Thyroid gland (tissue), 4 donors: Measurements from ENCODE around the gene CMTM1. TPM values are rescaled to one million over a fixed set of nuclear protein-coding genes. Genes with fewer than 3 reads are reported as not detected.

Source experiments
- DNase-seq, 2 donors: peaks; one replicate each; pipeline ENCODE4 v3.0.0-alpha.2; 2019
- H3K27ac ChIP-seq, 3 donors: fragments of 200-600 bp; sonication (generic); 1 replicate in 2 of 3; 2 replicates in 1 of 3; pipeline ENCODE4 v1.5.1; 2016 to 2019; ENCODE audit warnings: mild to moderate bottlenecking in 1 of 3, moderate library complexity in 1 of 3
- H3K27me3 ChIP-seq: fragments of 200-600 bp; sonication (generic); one replicate; pipeline ENCODE4 v1.5.1; 2019
- H3K36me3 ChIP-seq, 2 donors: fragments of 200-600 bp; sonication (generic); one replicate each; pipeline ENCODE4 v1.5.1; 2016 to 2019
- H3K4me1 ChIP-seq, 2 donors: fragments of 200-600 bp; sonication (generic); one replicate each; pipeline ENCODE4 v1.5.1; 2017 to 2019
- H3K4me3 ChIP-seq, 3 donors: fragments of 200-600 bp; sonication (generic); replicated peaks in 1 of 3; 1 replicate in 2 of 3; 2 replicates in 1 of 3; pipeline ENCODE4 v1.5.1; 2016; ENCODE audit warnings: mild to moderate bottlenecking in 1 of 3
- H3K9me3 ChIP-seq: fragments of 200-600 bp; sonication (generic); one replicate; pipeline ENCODE4 v1.5.1; 2017
- CTCF ChIP-seq, 6 experiments: fragments of 200-600 bp in 3 of 6; fragments of 450-650 bp in 3 of 6; sonication (generic) in 3 of 6; IDR thresholded peaks; one replicate each; pipeline ENCODE4 v1.5.1; 2016 to 2019; ENCODE audit warnings: antibody characterized with exemption in 6 of 6, mild to moderate bottlenecking in 2 of 6, inconsistent platforms in 1 of 6, moderate library complexity in 1 of 6
- POLR2A ChIP-seq, 2 donors: fragments of 450-650 bp; IDR thresholded peaks; one replicate each; pipeline ENCODE4 v1.6.1; 2017; ENCODE audit warnings: antibody characterized with exemption in 2 of 2, mild to moderate bottlenecking in 2 of 2, moderate library complexity in 1 of 2
- WGBS, 2 donors: methylation state at CpG; one replicate each; pipeline ENCODE4 v1.1.5; 2017; 5-methylcytosine and 5-hydroxymethylcytosine counted together
- intact Hi-C: fragments of 100-400 bp; cut with DNase I; formaldehyde crosslinking; loops from one replicate; pipeline ENCODE4 v1.15.1; 2023
- total RNA-seq, 4 donors: library from RNA; depleted of rRNA; stranded (reverse); fragments of >200 nt; gene quantifications; one replicate each; pipeline ENCODE4 v1.2.3, GENCODE V29; 2016

CMTM1 gene
- total RNA-seq, result 1 to 10 TPM in 1 of 4 donors, not detected in 3; 3.8 TPM

- no peak for DNase-seq
- H3K9me3 ChIP-seq, result no peaks in the 10 kb centered on the region
- intact Hi-C loops, result no loop called here
- whole genome bisulfite sequencing, 2 donors, result 93 to 94% methylated on average over 46 to 54 of the region's 54 CpGs
- H3K27ac ChIP-seq, result no peak within 1 kb of the TSS
- H3K27me3 ChIP-seq, result no peaks in the 10 kb centered on the region
- no peak within 1 kb of the TSS for H3K4me3 ChIP-seq
- H3K36me3 ChIP-seq, result peaks cover 0 to 8% of the 10 kb centered on the region in 2 donors
- peaks cover 0 to 4% of the 10 kb centered on the region in 2 donors for H3K4me1 ChIP-seq
- TF ChIP-seq POLR2A (IDR thresholded peaks at IDR 0.05) (no peak), CTCF (IDR thresholded peaks at IDR 0.05) (no peak)
Measured at GRCh38 chr16:66566051-66566901, at the start of gene CMTM1. CMTM1 (plus strand) TSS chr16:66566439; CDS start chr16:66566514, 75 bp downstream.

GRCh38 chr16:66516509-66516807 is 49.8 kb upstream of the CMTM1 start:
- no peak overlapping the region for H3K4me3 ChIP-seq
- H3K9me3 ChIP-seq, result no peaks in the 10 kb centered on the region
- peaks cover 61 to 85% of the 10 kb centered on the region in 2 donors for H3K4me1 ChIP-seq
- no peak for DNase-seq
- 12 to 27% methylated on average over 8 of the region's 8 CpGs for WGBS, 2 donors
- H3K27ac ChIP-seq, result peak overlapping the region; percentile 77 to 96 (median 90)
- H3K36me3 ChIP-seq, result no peaks in the 10 kb centered on the region
- intact Hi-C loops, result loop anchor here (5.0 kb wide), 1 partner anchor 36 kb away; the partner anchor contains the start of genes CKLF and TK2
- TF ChIP-seq POLR2A (IDR thresholded peaks at IDR 0.05), result no peak
- peak in 1 of 6 experiments; percentile 9 for TF ChIP-seq CTCF (IDR thresholded peaks at IDR 0.05)
- H3K27me3 ChIP-seq, result no peaks in the 10 kb centered on the region

- H3K4me1 ChIP-seq, result peaks cover 61 to 85% of the 10 kb centered on the region in 2 donors
- peak; percentile 99 for DNase-seq
- peak overlapping the region; percentile 90 to 96 (median 95) for H3K27ac ChIP-seq
- no peaks in the 10 kb centered on the region for H3K9me3 ChIP-seq
- H3K4me3 ChIP-seq, result no peak overlapping the region
- TF ChIP-seq POLR2A (IDR thresholded peaks at IDR 0.05), result peak in 1 of 2 donors; percentile 53
- TF ChIP-seq CTCF (IDR thresholded peaks at IDR 0.05), result no peak
- WGBS, 2 donors, result 25% methylated on average over 15 of the region's 15 CpGs
- intact Hi-C loops, result loop anchor here (5.0 kb wide), 1 partner anchor 35 kb away; the partner anchor contains the start of genes CKLF and TK2
- no peaks in the 10 kb centered on the region for H3K27me3 ChIP-seq
- H3K36me3 ChIP-seq, result no peaks in the 10 kb centered on the region
Measured at GRCh38 chr16:66516808-66517585, 49.2 kb upstream of the CMTM1 start.

- H3K4me1 ChIP-seq, result peaks cover 61 to 85% of the 10 kb centered on the region in 2 donors
- no peaks in the 10 kb centered on the region for H3K36me3 ChIP-seq
- intact Hi-C loops, result loop anchor here (5.0 kb wide), 1 partner anchor 35 kb away; the partner anchor contains the start of genes CKLF and TK2
- peak overlapping the region; percentile 90 to 96 (median 95) for H3K27ac ChIP-seq
- no peaks in the 10 kb centered on the region for H3K9me3 ChIP-seq
- no peak overlapping the region for H3K4me3 ChIP-seq
- TF ChIP-seq POLR2A (IDR thresholded peaks at IDR 0.05), result no peak
- no peak for TF ChIP-seq CTCF (IDR thresholded peaks at IDR 0.05)
- WGBS, 2 donors, result 72 to 73% methylated on average over 8 of the region's 8 CpGs
- no peak for DNase-seq
- H3K27me3 ChIP-seq, result no peaks in the 10 kb centered on the region
Measured at GRCh38 chr16:66517586-66518263, 48.5 kb upstream of the CMTM1 start.
